B cell (primary cell): Measurements from ENCODE around the gene SLIT3. TPM values are rescaled to one million over a fixed set of nuclear protein-coding genes. Genes with fewer than 3 reads are reported as not detected.

Source experiments
- ATAC-seq: fragments of 200-7000 bp; cut with Tn5 transposase; one replicate; pipeline ENCODE4 v1.10.0; 2021; ENCODE audit warnings: low read depth, mild to moderate bottlenecking, moderate number of reproducible peaks, moderate library complexity
- CTCF ChIA-PET: fragments of 350-600 bp; sonication (Branson Sonifier 250); formaldehyde crosslinking; loops from one replicate; lab custom pipeline; 2021; ENCODE audit warnings: antibody characterized with exemption, inconsistent platforms; lab: Charles Lee
- POLR2A ChIA-PET: fragments of 350-600 bp; sonication (Branson Sonifier 250); formaldehyde crosslinking; loops from one replicate; lab custom pipeline; 2021; ENCODE audit warnings: antibody characterized with exemption; lab: Charles Lee
- DNase-seq: peaks from one replicate; pipeline ENCODE4 v3.0.0; 2013
- H2AFZ ChIP-seq: 2 replicates; pipeline ENCODE4 v1.6.1; 2012; ENCODE audit warnings: mild to moderate bottlenecking, low read depth, low read length; ENCODE audit not compliant: insufficient read depth, poor library complexity, severe bottlenecking
- H3K27ac ChIP-seq, 2 donors: 1 replicate in 1 of 2; 2 replicates in 1 of 2; pipeline ENCODE4 v1.5.1; 2012 to 2013; ENCODE audit warnings: low read length in 2 of 2, mild to moderate bottlenecking in 2 of 2, moderate library complexity in 1 of 2
- H3K27me3 ChIP-seq, 4 experiments: fragments of 200-600 bp in 1 of 4; sonication (generic) in 1 of 4; replicated peaks in 1 of 4; 1 replicate in 2 of 4; 2 replicates in 2 of 4; pipeline versions ENCODE4 v1.6.1 to v1.7.0; 2013 to 2016; ENCODE audit warnings: low read length in 3 of 4, mild to moderate bottlenecking in 2 of 4, mixed read lengths in 1 of 4, moderate library complexity in 1 of 4; ENCODE audit not compliant: insufficient read depth in 4 of 4, control insufficient read depth in 3 of 4; ENCODE audit errors: control extremely low read depth in 1 of 4
- H3K36me3 ChIP-seq, 2 experiments: replicated peaks in 1 of 2; 1 replicate in 1 of 2; 2 replicates in 1 of 2; pipeline versions ENCODE4 v1.6.1 to v1.7.1; 2013; ENCODE audit warnings: low read length in 1 of 2; ENCODE audit not compliant: insufficient read depth in 2 of 2, control insufficient read depth in 1 of 2; ENCODE audit errors: control extremely low read depth in 1 of 2, extremely low read depth in 1 of 2
- H3K4me1 ChIP-seq, 2 donors: fragments of 200-600 bp in 1 of 2; sonication (generic) in 1 of 2; 1 replicate in 1 of 2; 2 replicates in 1 of 2; pipeline versions ENCODE4 v1.5.1 to v1.6.1; 2013 to 2017; ENCODE audit warnings: low read length in 2 of 2; ENCODE audit not compliant: control insufficient read depth in 2 of 2, insufficient read depth in 2 of 2
- H3K4me2 ChIP-seq: replicated peaks from 2 replicates; pipeline ENCODE3; 2012; ENCODE audit warnings: mild to moderate bottlenecking, low read depth, low read length; ENCODE audit not compliant: poor library complexity, severe bottlenecking
- H3K4me3 ChIP-seq, 5 experiments: fragments of 200-600 bp in 1 of 5; sonication (generic) in 1 of 5; 1 replicate in 3 of 5; 2 replicates in 2 of 5; pipeline versions ENCODE4 v1.5.1 to v1.7.0; 2011 to 2016; ENCODE audit warnings: low read length in 4 of 5, mild to moderate bottlenecking in 4 of 5, low read depth in 2 of 5, control low read depth in 1 of 5, moderate library complexity in 1 of 5; ENCODE audit not compliant: insufficient read depth in 1 of 5; ENCODE audit errors: control extremely low read depth in 1 of 5, extremely low read depth in 1 of 5
- H3K79me2 ChIP-seq: fragments of 200-600 bp; sonication (generic); one replicate; pipeline ENCODE4 v1.6.0; 2016; ENCODE audit warnings: low read length; ENCODE audit not compliant: control insufficient read depth, insufficient read depth
- H3K9ac ChIP-seq: fragments of 200-600 bp; sonication (generic); 2 replicates; pipeline ENCODE4 v1.6.1; 2017; ENCODE audit warnings: mild to moderate bottlenecking, low read length, moderate library complexity
- H3K9me3 ChIP-seq, 3 donors: one replicate each; pipeline versions ENCODE4 v1.6.1 to v1.7.1; 2013; ENCODE audit warnings: low read length in 2 of 3; ENCODE audit not compliant: control insufficient read depth in 2 of 3, insufficient read depth in 1 of 3; ENCODE audit errors: control extremely low read depth in 1 of 3
- H4K20me1 ChIP-seq: 2 replicates; pipeline ENCODE4 v1.6.0; 2012; ENCODE audit warnings: mild to moderate bottlenecking, low read length; ENCODE audit not compliant: insufficient read depth, control insufficient read depth, poor library complexity, severe bottlenecking
- H3K27ac Mint-ChIP-seq: one replicate; pipeline ENCODE4 v1.8.0; 2021; ENCODE audit warnings: mixed read lengths
- H3K27me3 Mint-ChIP-seq: one replicate; pipeline ENCODE4 v1.8.0; 2021; ENCODE audit warnings: mixed read lengths
- H3K4me1 Mint-ChIP-seq: one replicate; pipeline ENCODE4 v1.8.0; 2021; ENCODE audit warnings: mixed read lengths
- H3K4me3 Mint-ChIP-seq: one replicate; pipeline ENCODE4 v1.8.0; 2021; ENCODE audit warnings: mixed read lengths
- H3K9me3 Mint-ChIP-seq: one replicate; pipeline ENCODE4 v1.8.0; 2022; ENCODE audit warnings: mixed read lengths; ENCODE audit not compliant: insufficient read depth
- EZH2 ChIP-seq: IDR thresholded peaks from 2 replicates; pipeline ENCODE4 v1.6.1; 2012; ENCODE audit warnings: borderline replicate concordance, low read depth, mild to moderate bottlenecking, moderate library complexity, low read length; ENCODE audit not compliant: insufficient read depth, poor library complexity, severe bottlenecking
- WGBS: methylation state at CpG from one replicate; pipeline ENCODE4 v1.1.5; 2013; ENCODE audit warnings: missing lambda C conversion rate; ENCODE audit not compliant: insufficient coverage; 5-methylcytosine and 5-hydroxymethylcytosine counted together
- intact Hi-C: fragments of 100-400 bp; cut with micrococcal nuclease; formaldehyde crosslinking; loops from one replicate; pipeline ENCODE4 v1.10.0; 2022
- polyA plus RNA-seq: library from polyadenylated mRNA; depleted of rRNA; stranded (reverse); fragments of >200 nt; gene quantifications from 2 replicates; pipeline ENCODE4 v1.2.3, GENCODE V29; 2012
- total RNA-seq, 2 donors: library from RNA; stranded (reverse); fragments of 120-200 nt in 1 of 2; gene quantifications; 1 replicate in 1 of 2; 2 replicates in 1 of 2; pipeline versions ENCODE4 v1.2.3 to v1.2.4, GENCODE V29; 2013 to 2022
- TF ChIP-seq, protein P1 (sequence below): fragments of 200-600 bp; IDR thresholded peaks from one replicate; pipeline ENCODE4 v1.8.0; 2022; ENCODE audit warnings: antibody characterized with exemption, mild to moderate bottlenecking

The SLIT3 gene
- total and polyA plus RNA-seq, 2 donors (not counting 1 experiment from before 2014, with no cell fraction given), result not detected

DNA sequence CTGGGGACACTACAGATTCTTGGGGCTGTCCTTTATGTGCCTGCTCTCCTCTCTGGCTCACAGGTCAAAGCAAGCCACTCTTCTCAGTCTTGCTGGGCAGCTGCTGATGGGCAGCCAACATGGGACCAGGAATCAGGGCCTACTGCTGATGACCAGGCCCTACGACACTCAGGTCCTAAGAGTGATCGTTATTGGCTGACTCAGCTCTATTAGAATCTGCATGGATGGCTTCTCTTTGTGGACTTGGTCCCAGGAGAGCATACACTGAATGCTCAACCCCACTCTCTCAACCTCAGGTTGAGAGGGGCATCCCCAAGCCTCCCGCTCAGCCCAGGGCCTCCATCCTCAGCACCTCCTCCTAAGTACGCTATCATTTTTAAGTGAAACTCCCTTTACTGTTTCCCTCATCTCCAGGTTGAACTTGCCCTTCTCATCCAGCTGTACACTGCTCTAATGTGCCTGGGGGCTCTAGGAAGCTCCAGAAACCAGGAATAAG lies 471.0 kb downstream of the SLIT3 start:
- Histone ChIP-seq H3K9ac (no peak overlapping the region), H3K27ac (no peak overlapping the region), H3K27me3 (no peaks in the 10 kb centered on the region), H3K4me3 (no peak overlapping the region), H3K79me2 (no peaks in the 10 kb centered on the region), H3K4me1 (no peaks in the 10 kb centered on the region), H3K4me2 (no peak overlapping the region), H4K20me1 (no peaks in the 10 kb centered on the region), H2AFZ (no peak overlapping the region), H3K9me3 (no peaks in the 10 kb centered on the region), H3K36me3 (no peaks in the 10 kb centered on the region)
- no peak for ATAC-seq
- Mint-ChIP-seq H3K4me3 (no peak overlapping the region), H3K9me3 (no peaks in the 10 kb centered on the region), H3K4me1 (no peaks in the 10 kb centered on the region), H3K27me3 (no peaks in the 10 kb centered on the region), H3K27ac (no peak overlapping the region)
- ChIA-PET CTCF (no interaction called here), POLR2A (no interaction called here)
- WGBS, result 87% methylated on average over 4 of the region's 4 CpGs
- DNase-seq, result no peak
- TF ChIP-seq EZH2, result no peak
- TF ChIP-seq, protein P1, sequence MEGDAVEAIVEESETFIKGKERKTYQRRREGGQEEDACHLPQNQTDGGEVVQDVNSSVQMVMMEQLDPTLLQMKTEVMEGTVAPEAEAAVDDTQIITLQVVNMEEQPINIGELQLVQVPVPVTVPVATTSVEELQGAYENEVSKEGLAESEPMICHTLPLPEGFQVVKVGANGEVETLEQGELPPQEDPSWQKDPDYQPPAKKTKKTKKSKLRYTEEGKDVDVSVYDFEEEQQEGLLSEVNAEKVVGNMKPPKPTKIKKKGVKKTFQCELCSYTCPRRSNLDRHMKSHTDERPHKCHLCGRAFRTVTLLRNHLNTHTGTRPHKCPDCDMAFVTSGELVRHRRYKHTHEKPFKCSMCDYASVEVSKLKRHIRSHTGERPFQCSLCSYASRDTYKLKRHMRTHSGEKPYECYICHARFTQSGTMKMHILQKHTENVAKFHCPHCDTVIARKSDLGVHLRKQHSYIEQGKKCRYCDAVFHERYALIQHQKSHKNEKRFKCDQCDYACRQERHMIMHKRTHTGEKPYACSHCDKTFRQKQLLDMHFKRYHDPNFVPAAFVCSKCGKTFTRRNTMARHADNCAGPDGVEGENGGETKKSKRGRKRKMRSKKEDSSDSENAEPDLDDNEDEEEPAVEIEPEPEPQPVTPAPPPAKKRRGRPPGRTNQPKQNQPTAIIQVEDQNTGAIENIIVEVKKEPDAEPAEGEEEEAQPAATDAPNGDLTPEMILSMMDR, result no peak
- intact Hi-C loops, result no loop called here

DNA sequence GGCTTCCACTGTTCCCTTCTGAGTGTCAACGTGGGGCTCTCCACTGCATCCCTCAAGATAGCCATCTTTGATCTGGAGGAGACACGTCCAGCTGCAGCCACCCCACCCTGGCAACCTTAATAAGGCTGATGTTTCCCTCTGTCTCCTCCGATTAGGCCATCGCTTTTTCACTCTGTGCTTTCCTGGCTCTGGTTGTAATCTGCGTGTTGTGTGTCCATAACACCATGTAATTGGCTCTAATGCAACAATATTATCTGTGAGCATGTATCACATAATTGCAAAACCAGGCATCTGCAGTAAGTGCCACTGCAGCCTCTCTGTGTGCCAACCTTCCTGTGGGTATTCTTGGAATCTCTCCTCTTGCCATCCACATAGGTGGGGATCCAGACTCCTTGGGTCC lies 471.9 kb downstream of the SLIT3 start:
- H3K27me3 ChIP-seq, result no peaks in the 10 kb centered on the region
- no peak for TF ChIP-seq EZH2
- TF ChIP-seq, protein P1, result no peak
- H3K36me3 ChIP-seq, result no peaks in the 10 kb centered on the region
- H2AFZ ChIP-seq, result no peak overlapping the region
- no peak for ATAC-seq
- H4K20me1 ChIP-seq, result no peaks in the 10 kb centered on the region
- WGBS, result 88% methylated on average over 5 of the region's 5 CpGs
- H3K27ac Mint-ChIP-seq, result no peak overlapping the region
- POLR2A ChIA-PET, result no interaction called here
- H3K4me3 Mint-ChIP-seq, result no peak overlapping the region
- H3K27ac ChIP-seq, result no peak overlapping the region
- intact Hi-C loops, result no loop called here
- no peaks in the 10 kb centered on the region for H3K4me1 ChIP-seq
- H3K9me3 ChIP-seq, result no peaks in the 10 kb centered on the region
- H3K4me1 Mint-ChIP-seq, result no peaks in the 10 kb centered on the region
- H3K27me3 Mint-ChIP-seq, result no peaks in the 10 kb centered on the region
- DNase-seq, result no peak
- no peaks in the 10 kb centered on the region for H3K79me2 ChIP-seq
- H3K9me3 Mint-ChIP-seq, result no peaks in the 10 kb centered on the region
- no peak overlapping the region for H3K9ac ChIP-seq
- no peak overlapping the region for H3K4me3 ChIP-seq
- CTCF ChIA-PET, result no interaction called here
- H3K4me2 ChIP-seq, result no peak overlapping the region
